ENCODE results near the gene HOMER2.

HOMER2 gene

DNA sequence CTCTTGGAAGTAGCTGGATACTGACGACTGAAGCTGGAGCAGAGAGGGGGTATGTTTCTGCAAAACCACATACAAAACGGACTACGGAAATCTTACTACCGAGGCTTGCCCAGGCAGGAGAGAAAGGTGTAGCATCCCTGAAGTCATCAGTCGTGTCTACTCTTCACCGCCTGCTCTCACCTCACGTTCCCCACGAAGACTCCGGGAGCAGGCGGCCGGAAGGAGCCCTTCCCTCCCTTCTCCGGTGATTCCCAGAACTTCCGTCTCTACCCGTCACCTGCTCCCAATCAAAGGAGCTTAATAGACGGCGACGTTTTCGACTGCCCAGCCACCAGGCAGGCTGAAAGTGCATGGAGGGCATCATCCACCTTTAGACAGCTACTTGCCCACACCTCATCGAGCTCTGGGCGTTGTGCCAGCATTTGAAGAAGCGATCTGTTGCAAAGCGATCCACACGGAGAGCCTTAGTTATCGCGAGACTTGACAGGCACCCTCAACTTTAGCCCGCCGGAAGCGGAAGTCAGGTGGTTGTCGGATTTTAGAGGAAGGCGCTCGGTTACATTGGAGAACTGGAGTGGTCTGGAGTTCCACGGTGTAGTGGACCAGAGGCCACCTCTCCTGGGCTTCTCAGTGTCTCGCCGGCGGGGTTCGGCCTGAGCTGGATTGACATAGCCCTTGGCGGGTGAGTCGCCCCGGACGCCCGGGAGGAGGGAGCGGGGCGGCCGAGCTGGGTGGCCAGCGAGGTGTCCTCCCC is 33.3 kb upstream of the HOMER2 start, which contains the start of gene RAMAC (continued):
- no peak for TF ChIP-seq ZNF830 (tag by site-specific recombination; IDR thresholded peaks at IDR 0.05; ENCODE audit: low read depth)
- no peak for TF ChIP-seq MYNN (tag by site-specific recombination; IDR thresholded peaks at IDR 0.05; ENCODE audit: borderline replicate concordance)
- TF ChIP-seq, protein P1, sequence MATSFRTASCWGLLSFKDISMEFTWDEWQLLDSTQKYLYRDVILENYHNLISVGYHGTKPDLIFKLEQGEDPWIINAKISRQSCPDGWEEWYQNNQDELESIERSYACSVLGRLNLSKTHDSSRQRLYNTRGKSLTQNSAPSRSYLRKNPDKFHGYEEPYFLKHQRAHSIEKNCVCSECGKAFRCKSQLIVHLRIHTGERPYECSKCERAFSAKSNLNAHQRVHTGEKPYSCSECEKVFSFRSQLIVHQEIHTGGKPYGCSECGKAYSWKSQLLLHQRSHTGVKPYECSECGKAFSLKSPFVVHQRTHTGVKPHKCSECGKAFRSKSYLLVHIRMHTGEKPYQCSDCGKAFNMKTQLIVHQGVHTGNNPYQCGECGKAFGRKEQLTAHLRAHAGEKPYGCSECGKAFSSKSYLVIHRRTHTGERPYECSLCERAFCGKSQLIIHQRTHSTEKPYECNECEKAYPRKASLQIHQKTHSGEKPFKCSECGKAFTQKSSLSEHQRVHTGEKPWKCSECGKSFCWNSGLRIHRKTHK (tag by site-specific recombination; IDR thresholded peaks at IDR 0.05): no peak
- TF ChIP-seq, protein P2, sequence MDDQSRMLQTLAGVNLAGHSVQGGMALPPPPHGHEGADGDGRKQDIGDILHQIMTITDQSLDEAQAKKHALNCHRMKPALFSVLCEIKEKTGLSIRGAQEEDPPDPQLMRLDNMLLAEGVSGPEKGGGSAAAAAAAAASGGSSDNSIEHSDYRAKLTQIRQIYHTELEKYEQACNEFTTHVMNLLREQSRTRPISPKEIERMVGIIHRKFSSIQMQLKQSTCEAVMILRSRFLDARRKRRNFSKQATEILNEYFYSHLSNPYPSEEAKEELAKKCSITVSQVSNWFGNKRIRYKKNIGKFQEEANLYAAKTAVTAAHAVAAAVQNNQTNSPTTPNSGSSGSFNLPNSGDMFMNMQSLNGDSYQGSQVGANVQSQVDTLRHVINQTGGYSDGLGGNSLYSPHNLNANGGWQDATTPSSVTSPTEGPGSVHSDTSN (CRISPR knock-in tag; IDR thresholded peaks at IDR 0.05): peak; percentile 51; the same call in 1 of the 2 replicates
- peak; percentile 64; the same call in 1 of the 2 replicates for TF ChIP-seq ZNF76 (tag by site-specific recombination; IDR thresholded peaks at IDR 0.05; ENCODE audit: borderline replicate concordance, low read depth)
- no peak for TF ChIP-seq ZNF426 (tag by site-specific recombination; IDR thresholded peaks at IDR 0.05)
- no peak for TF ChIP-seq ZNF292 (tag by site-specific recombination; IDR thresholded peaks at IDR 0.05; ENCODE audit: borderline replicate concordance, low read depth)
- no peak for TF ChIP-seq ZFHX2 (tag by site-specific recombination; conservative IDR thresholded peaks at IDR 0.05)
- TF ChIP-seq, protein P3, sequence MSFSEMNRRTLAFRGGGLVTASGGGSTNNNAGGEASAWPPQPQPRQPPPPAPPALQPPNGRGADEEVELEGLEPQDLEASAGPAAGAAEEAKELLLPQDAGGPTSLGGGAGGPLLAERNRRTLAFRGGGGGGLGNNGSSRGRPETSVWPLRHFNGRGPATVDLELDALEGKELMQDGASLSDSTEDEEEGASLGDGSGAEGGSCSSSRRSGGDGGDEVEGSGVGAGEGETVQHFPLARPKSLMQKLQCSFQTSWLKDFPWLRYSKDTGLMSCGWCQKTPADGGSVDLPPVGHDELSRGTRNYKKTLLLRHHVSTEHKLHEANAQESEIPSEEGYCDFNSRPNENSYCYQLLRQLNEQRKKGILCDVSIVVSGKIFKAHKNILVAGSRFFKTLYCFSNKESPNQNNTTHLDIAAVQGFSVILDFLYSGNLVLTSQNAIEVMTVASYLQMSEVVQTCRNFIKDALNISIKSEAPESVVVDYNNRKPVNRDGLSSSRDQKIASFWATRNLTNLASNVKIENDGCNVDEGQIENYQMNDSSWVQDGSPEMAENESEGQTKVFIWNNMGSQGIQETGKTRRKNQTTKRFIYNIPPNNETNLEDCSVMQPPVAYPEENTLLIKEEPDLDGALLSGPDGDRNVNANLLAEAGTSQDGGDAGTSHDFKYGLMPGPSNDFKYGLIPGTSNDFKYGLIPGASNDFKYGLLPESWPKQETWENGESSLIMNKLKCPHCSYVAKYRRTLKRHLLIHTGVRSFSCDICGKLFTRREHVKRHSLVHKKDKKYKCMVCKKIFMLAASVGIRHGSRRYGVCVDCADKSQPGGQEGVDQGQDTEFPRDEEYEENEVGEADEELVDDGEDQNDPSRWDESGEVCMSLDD (tag by site-specific recombination; IDR thresholded peaks at IDR 0.05): no peak; the same call in 1 of the 2 replicates
- 0 out of 2 replicates have a peak, but pooled peaks have one; percentile 37 for TF ChIP-seq ZNF501 (tag by site-specific recombination; IDR thresholded peaks at IDR 0.05)
- no peak for TF ChIP-seq ZNF585B (tag by site-specific recombination; IDR thresholded peaks at IDR 0.05)
- TF ChIP-seq KLF10 (tag by site-specific recombination; IDR thresholded peaks at IDR 0.05): no peak
- no peak for TF ChIP-seq ZNF701 (tag by site-specific recombination; IDR thresholded peaks at IDR 0.05)
- no peak for TF ChIP-seq ZNF19 (tag by site-specific recombination; IDR thresholded peaks at IDR 0.05; ENCODE audit: low read depth)
- no peak for TF ChIP-seq SALL2 (tag by site-specific recombination; IDR thresholded peaks at IDR 0.05; ENCODE audit: borderline replicate concordance)
- no peak for TF ChIP-seq REPIN1 (tag by site-specific recombination; IDR thresholded peaks at IDR 0.05; ENCODE audit: low read depth)
- TF ChIP-seq ZNF660 (tag by site-specific recombination; IDR thresholded peaks at IDR 0.05): peak; percentile 82; the same call in 1 of the 2 replicates
- TF ChIP-seq ZNF184 (tag by site-specific recombination; IDR thresholded peaks at IDR 0.05): 0 out of 2 replicates have a peak, but pooled peaks have one; percentile 2
- no peak for TF ChIP-seq ZNF169 (tag by site-specific recombination; IDR thresholded peaks at IDR 0.05)
- TF ChIP-seq ZNF707 (tag by site-specific recombination; IDR thresholded peaks at IDR 0.05): no peak
- TF ChIP-seq SCRT1 (tag by site-specific recombination; IDR thresholded peaks at IDR 0.05; ENCODE audit: borderline replicate concordance): peak; percentile 53; the same call in 1 of the 2 replicates
- TF ChIP-seq ZNF777 (tag by site-specific recombination; IDR thresholded peaks at IDR 0.05; ENCODE audit: borderline replicate concordance): no peak
- TF ChIP-seq, protein P4, sequence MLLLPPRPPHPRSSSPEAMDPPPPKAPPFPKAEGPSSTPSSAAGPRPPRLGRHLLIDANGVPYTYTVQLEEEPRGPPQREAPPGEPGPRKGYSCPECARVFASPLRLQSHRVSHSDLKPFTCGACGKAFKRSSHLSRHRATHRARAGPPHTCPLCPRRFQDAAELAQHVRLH (tag by site-specific recombination; IDR thresholded peaks at IDR 0.05): peak; percentile 75
- TF ChIP-seq ZFP69B (tag by site-specific recombination; IDR thresholded peaks at IDR 0.05): 0 out of 2 replicates have a peak, but pooled peaks have one; percentile 28
- TF ChIP-seq SETDB1 (IDR thresholded peaks at IDR 0.05; ENCODE audit: insufficient read length, low read length): peak; percentile 85
- TF ChIP-seq, protein P5, sequence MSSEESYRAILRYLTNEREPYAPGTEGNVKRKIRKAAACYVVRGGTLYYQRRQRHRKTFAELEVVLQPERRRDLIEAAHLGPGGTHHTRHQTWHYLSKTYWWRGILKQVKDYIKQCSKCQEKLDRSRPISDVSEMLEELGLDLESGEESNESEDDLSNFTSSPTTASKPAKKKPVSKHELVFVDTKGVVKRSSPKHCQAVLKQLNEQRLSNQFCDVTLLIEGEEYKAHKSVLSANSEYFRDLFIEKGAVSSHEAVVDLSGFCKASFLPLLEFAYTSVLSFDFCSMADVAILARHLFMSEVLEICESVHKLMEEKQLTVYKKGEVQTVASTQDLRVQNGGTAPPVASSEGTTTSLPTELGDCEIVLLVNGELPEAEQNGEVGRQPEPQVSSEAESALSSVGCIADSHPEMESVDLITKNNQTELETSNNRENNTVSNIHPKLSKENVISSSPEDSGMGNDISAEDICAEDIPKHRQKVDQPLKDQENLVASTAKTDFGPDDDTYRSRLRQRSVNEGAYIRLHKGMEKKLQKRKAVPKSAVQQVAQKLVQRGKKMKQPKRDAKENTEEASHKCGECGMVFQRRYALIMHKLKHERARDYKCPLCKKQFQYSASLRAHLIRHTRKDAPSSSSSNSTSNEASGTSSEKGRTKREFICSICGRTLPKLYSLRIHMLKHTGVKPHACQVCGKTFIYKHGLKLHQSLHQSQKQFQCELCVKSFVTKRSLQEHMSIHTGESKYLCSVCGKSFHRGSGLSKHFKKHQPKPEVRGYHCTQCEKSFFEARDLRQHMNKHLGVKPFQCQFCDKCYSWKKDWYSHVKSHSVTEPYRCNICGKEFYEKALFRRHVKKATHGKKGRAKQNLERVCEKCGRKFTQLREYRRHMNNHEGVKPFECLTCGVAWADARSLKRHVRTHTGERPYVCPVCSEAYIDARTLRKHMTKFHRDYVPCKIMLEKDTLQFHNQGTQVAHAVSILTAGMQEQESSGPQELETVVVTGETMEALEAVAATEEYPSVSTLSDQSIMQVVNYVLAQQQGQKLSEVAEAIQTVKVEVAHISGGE (tag by site-specific recombination; conservative IDR thresholded peaks at IDR 0.05; ENCODE audit: low read depth): peak; percentile 94
- peak; percentile 33; the same call in 1 of the 2 replicates for TF ChIP-seq ZBTB8A (tag by site-specific recombination; IDR thresholded peaks at IDR 0.05)
- TF ChIP-seq ZNF549 (tag by site-specific recombination; IDR thresholded peaks at IDR 0.05): no peak
- no peak for TF ChIP-seq ZNF112 (tag by site-specific recombination; IDR thresholded peaks at IDR 0.05)
- TF ChIP-seq ZFP3 (tag by site-specific recombination; IDR thresholded peaks at IDR 0.05; ENCODE audit: low read depth): no peak
- no peak for TF ChIP-seq ZNF654 (tag by site-specific recombination; IDR thresholded peaks at IDR 0.05; ENCODE audit: low read depth)

Data from HEK293 (cell line).